Mammary epithelial cell (primary cell): ENCODE data around the gene NGF.

Experiments used
- EZH2 ChIP-seq: IDR thresholded peaks from 2 replicates; pipeline ENCODE4 v1.6.1; 2012; ENCODE audit warnings: low read length, inconsistent platforms, borderline replicate concordance
- TF ChIP-seq, protein P1 (sequence below), 2 donors: IDR thresholded peaks in 1 of 2; conservative IDR thresholded peaks in 1 of 2; 2 replicates each; pipeline ENCODE4 v1.5.1; 2011 to 2012; ENCODE audit warnings: inconsistent platforms in 2 of 2, low read length in 2 of 2, mild to moderate bottlenecking in 2 of 2, control low read depth in 1 of 2, low read depth in 1 of 2; ENCODE audit not compliant: insufficient read depth in 1 of 2; ENCODE audit errors: extremely low read depth in 1 of 2

DNA sequence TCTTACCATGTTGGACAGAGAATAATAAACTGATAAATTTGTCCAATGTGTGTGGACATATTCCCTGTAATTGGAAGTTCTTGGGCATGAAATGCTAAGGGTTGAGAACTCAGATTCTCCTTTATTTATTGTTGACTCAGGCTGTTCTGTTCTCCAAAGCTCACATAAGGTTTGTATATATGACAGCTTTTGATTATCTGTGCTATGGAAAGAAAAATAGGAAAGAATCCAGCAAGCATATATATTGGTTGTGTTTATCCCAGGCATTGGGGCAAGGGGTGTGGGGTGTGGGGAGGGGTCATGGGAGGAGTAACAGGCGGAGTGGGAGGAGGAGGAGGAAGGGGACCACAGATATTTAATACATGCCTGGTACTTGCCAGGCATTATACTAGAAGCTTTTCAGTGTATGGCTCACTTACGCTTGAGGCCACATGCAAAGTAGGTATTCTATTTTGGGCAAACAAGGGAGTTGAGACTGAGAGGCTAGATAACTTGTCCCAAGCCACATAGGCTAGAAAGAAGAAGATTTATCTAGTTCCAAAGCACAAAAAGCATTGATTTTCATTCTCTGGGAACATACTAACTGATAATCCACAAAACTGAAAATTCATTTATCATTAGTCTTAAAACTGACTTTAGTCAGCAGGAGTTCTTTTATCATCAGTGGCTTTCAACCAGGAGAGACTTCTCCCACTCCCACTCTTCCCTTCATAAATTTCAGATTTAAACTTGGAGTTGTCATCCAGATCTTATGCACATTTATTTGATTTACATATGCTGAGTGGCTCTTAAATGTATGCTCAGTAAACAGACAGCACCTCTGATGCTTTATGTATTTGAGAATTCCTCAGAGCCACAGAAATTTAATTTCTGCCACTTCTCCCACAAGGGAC, 27.2 kb downstream of the NGF start:
- TF ChIP-seq, protein P1, sequence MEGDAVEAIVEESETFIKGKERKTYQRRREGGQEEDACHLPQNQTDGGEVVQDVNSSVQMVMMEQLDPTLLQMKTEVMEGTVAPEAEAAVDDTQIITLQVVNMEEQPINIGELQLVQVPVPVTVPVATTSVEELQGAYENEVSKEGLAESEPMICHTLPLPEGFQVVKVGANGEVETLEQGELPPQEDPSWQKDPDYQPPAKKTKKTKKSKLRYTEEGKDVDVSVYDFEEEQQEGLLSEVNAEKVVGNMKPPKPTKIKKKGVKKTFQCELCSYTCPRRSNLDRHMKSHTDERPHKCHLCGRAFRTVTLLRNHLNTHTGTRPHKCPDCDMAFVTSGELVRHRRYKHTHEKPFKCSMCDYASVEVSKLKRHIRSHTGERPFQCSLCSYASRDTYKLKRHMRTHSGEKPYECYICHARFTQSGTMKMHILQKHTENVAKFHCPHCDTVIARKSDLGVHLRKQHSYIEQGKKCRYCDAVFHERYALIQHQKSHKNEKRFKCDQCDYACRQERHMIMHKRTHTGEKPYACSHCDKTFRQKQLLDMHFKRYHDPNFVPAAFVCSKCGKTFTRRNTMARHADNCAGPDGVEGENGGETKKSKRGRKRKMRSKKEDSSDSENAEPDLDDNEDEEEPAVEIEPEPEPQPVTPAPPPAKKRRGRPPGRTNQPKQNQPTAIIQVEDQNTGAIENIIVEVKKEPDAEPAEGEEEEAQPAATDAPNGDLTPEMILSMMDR (conservative IDR thresholded peaks at IDR 0.05 in 1 of 2, IDR thresholded peaks at IDR 0.05 in 1 of 2; ENCODE audit: extremely low read depth in 1 of 2, insufficient read depth in 1 of 2, low read depth in 1 of 2, low read length in 2 of 2) = no peak
- TF ChIP-seq EZH2 = no peak
